Measurements from ENCODE around the gene PKD1L1. TPM values are rescaled to one million over a fixed set of nuclear protein-coding genes. Genes with fewer than 3 reads are reported as not detected.
"Not testable (repeated sequence)": the region's sequence is repeated elsewhere in the genome, so short reads cannot be mapped to it uniquely, and the experiment has no call there.

Gene PKD1L1
- total and polyA plus RNA-seq, 4 donors = 0.26 to 1.1 (median 0.55) TPM

GRCh38 chr7:47757921-47758411 is 190.3 kb downstream of the PKD1L1 start:
- 64 to 79% methylated on average over 10 of the region's 10 CpGs for WGBS, 2 donors
- ATAC-seq (ENCODE audit: insufficient read depth, low FRiP score) (peak; percentile 87), DNase-seq (peak; percentile 27 to 43 (median 31))
- no peak overlapping the region for H3K9ac ChIP-seq (ENCODE audit: insufficient read depth in 1 of 2, low read length in 2 of 2)
- no peaks in the 10 kb centered on the region for H3K36me3 ChIP-seq (ENCODE audit: control insufficient read depth in 4 of 4, insufficient read depth in 4 of 4, low read length in 4 of 4)
- TF ChIP-seq CTCF (IDR thresholded peaks at IDR 0.05; ENCODE audit: control extremely low read depth, extremely low read depth) = no peak
- no peak overlapping the region for H3K27ac ChIP-seq (ENCODE audit: low read depth in 1 of 2, low read length in 1 of 2)
- H3K27me3 ChIP-seq (ENCODE audit: control insufficient read depth in 3 of 3, insufficient read depth in 3 of 3, low read length in 2 of 3) = no peaks in the 10 kb centered on the region
- H3K9me3 ChIP-seq (ENCODE audit: control insufficient read depth in 4 of 4, insufficient read depth in 3 of 4, low read length in 3 of 4) = no peaks in the 10 kb centered on the region
- H3K4me1 ChIP-seq (ENCODE audit: control insufficient read depth in 5 of 5, insufficient read depth in 5 of 5, low read length in 5 of 5) = peaks cover 0 to 12% (median 0%) of the 10 kb centered on the region in 5 donors
- H3K4me3 ChIP-seq = no peak overlapping the region

GRCh38 chr7:47756636-47757035 is 191.6 kb downstream of the PKD1L1 start:
- DNase-seq (no peak), ATAC-seq (ENCODE audit: insufficient read depth, low FRiP score) (no peak)
- Histone ChIP-seq H3K4me1 (ENCODE audit: control insufficient read depth in 5 of 5, insufficient read depth in 5 of 5, low read length in 5 of 5) (peaks cover 0 to 12% (median 0%) of the 10 kb centered on the region in 5 donors), H3K36me3 (ENCODE audit: control insufficient read depth in 4 of 4, insufficient read depth in 4 of 4, low read length in 4 of 4) (no peaks in the 10 kb centered on the region), H3K4me3 (no peak overlapping the region), H3K9ac (ENCODE audit: insufficient read depth in 1 of 2, low read length in 2 of 2) (no peak overlapping the region), H3K27me3 (ENCODE audit: control insufficient read depth in 3 of 3, insufficient read depth in 3 of 3, low read length in 2 of 3) (no peaks in the 10 kb centered on the region), H3K27ac (ENCODE audit: low read depth in 1 of 2, low read length in 1 of 2) (no peak overlapping the region), H3K9me3 (ENCODE audit: control insufficient read depth in 4 of 4, insufficient read depth in 3 of 4, low read length in 3 of 4) (no peaks in the 10 kb centered on the region)
- WGBS, 2 donors = 95% methylated on average over 4 of the region's 4 CpGs
- no peak for TF ChIP-seq CTCF (IDR thresholded peaks at IDR 0.05; ENCODE audit: control extremely low read depth, extremely low read depth)

GRCh38 chr7:47755248-47755647 is 193.0 kb downstream of the PKD1L1 start:
- Histone ChIP-seq H3K27me3 (ENCODE audit: control insufficient read depth in 3 of 3, insufficient read depth in 3 of 3, low read length in 2 of 3) (no peaks in the 10 kb centered on the region), H3K27ac (ENCODE audit: low read depth in 1 of 2, low read length in 1 of 2) (no peak overlapping the region), H3K4me3 (no peak overlapping the region), H3K4me1 (ENCODE audit: control insufficient read depth in 5 of 5, insufficient read depth in 5 of 5, low read length in 5 of 5) (peaks cover 0 to 12% (median 0%) of the 10 kb centered on the region in 5 donors), H3K9me3 (ENCODE audit: control insufficient read depth in 4 of 4, insufficient read depth in 3 of 4, low read length in 3 of 4) (no peaks in the 10 kb centered on the region), H3K9ac (ENCODE audit: insufficient read depth in 1 of 2, low read length in 2 of 2) (no peak overlapping the region), H3K36me3 (ENCODE audit: control insufficient read depth in 4 of 4, insufficient read depth in 4 of 4, low read length in 4 of 4) (no peaks in the 10 kb centered on the region)
- ATAC-seq (ENCODE audit: insufficient read depth, low FRiP score) (no peak), DNase-seq (no peak)
- TF ChIP-seq CTCF (IDR thresholded peaks at IDR 0.05; ENCODE audit: control extremely low read depth, extremely low read depth) = no peak
- WGBS, 2 donors = 64 to 83% methylated on average over 3 of the region's 3 CpGs

- WGBS, 2 donors = 75 to 85% methylated on average over 5 of the region's 5 CpGs
- H3K36me3 ChIP-seq (ENCODE audit: control insufficient read depth in 4 of 4, insufficient read depth in 4 of 4, low read length in 4 of 4); H3K9me3 ChIP-seq (ENCODE audit: control insufficient read depth in 4 of 4, insufficient read depth in 3 of 4, low read length in 3 of 4); H3K4me1 ChIP-seq (ENCODE audit: control insufficient read depth in 5 of 5, insufficient read depth in 5 of 5, low read length in 5 of 5); H3K4me3 ChIP-seq; H3K9ac ChIP-seq (ENCODE audit: insufficient read depth in 1 of 2, low read length in 2 of 2); H3K27ac ChIP-seq (ENCODE audit: low read depth in 1 of 2, low read length in 1 of 2); H3K27me3 ChIP-seq (ENCODE audit: control insufficient read depth in 3 of 3, insufficient read depth in 3 of 3, low read length in 2 of 3); DNase-seq; ATAC-seq (ENCODE audit: insufficient read depth, low FRiP score): not testable (repeated sequence)
Observed at GRCh38 chr7:47751724-47752123, 196.5 kb downstream of the PKD1L1 start.

Measured in lung (tissue), 12 donors.